HUES6 (cell line): Measurements from ENCODE around the gene DGKB.

Source experiments
- H3K27ac ChIP-seq: 2 replicates; pipeline ENCODE4 v1.7.0; 2013; ENCODE audit warnings: low read depth, mild to moderate bottlenecking, low read length, inconsistent platforms
- H3K27me3 ChIP-seq: 2 replicates; pipeline ENCODE4 v1.6.1; 2013; ENCODE audit warnings: low read length; ENCODE audit not compliant: control insufficient read depth, insufficient read depth
- H3K36me3 ChIP-seq: 2 replicates; pipeline ENCODE4 v1.6.1; 2013; ENCODE audit warnings: low read length; ENCODE audit not compliant: control insufficient read depth, insufficient read depth
- H3K4me1 ChIP-seq: 2 replicates; pipeline ENCODE4 v1.6.1; 2013; ENCODE audit warnings: low read length; ENCODE audit not compliant: control insufficient read depth, insufficient read depth
- H3K4me3 ChIP-seq: 2 replicates; pipeline ENCODE4 v1.5.1; 2013; ENCODE audit warnings: low read depth, low read length
- H3K9ac ChIP-seq: one replicate; pipeline ENCODE4 v1.6.1; 2013; ENCODE audit warnings: mild to moderate bottlenecking, low read length
- H3K9me3 ChIP-seq: 2 replicates; pipeline ENCODE4 v1.6.1; 2013; ENCODE audit warnings: low read depth, low read length; ENCODE audit not compliant: control insufficient read depth, insufficient read depth

DGKB gene

DNA sequence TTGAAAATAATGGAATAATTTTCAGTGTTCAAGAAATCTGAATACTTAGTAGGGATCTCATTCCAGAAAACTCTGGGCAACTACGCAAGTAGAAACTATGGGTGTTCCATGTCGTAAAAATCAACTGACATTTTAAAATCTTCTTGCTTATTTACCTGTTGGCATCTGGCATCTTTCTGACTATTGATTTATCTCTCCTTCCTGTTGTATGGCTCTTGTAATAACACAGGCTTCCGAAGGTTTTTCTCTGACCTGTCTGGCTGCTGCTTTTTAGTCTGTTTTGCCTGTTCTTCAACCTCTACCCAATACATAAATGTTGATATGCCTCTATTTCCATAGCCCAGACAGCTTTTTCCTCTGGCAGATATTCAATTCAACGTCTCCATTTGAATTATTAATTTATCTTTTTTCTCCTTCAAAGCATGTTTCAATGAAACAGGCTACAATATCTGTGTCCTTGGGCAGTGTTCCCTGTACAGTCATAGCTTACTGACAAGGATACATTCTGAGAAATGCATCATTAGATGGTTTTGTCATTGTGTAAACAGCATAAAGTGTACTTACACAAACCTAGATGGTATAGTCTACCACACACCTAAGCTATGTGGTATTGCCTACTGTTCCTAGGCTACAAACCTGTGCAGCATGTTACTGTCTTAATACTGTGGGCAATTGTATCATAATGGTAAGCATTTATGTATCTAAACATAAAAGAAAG lies 807.2 kb downstream of the DGKB start:
- Histone ChIP-seq H3K9me3 (no peaks in the 10 kb centered on the region), H3K4me3 (no peak overlapping the region), H3K9ac (no peak overlapping the region), H3K36me3 (no peaks in the 10 kb centered on the region), H3K27ac (no peak overlapping the region), H3K27me3 (no peaks in the 10 kb centered on the region), H3K4me1 (no peaks in the 10 kb centered on the region)
